Limb (tissue), 2 donors: ENCODE measurements around the gene CCDC71.
A peak's percentile ranks its signal among the peaks of the same experiment; 100 is the strongest.

ENCODE experiments used
- DNase-seq, 2 donors: peaks; one replicate each; pipeline ENCODE4 v3.0.0-alpha.2; 2016; ENCODE audit errors: extremely low spot score in 2 of 2

The CCDC71 gene

DNA sequence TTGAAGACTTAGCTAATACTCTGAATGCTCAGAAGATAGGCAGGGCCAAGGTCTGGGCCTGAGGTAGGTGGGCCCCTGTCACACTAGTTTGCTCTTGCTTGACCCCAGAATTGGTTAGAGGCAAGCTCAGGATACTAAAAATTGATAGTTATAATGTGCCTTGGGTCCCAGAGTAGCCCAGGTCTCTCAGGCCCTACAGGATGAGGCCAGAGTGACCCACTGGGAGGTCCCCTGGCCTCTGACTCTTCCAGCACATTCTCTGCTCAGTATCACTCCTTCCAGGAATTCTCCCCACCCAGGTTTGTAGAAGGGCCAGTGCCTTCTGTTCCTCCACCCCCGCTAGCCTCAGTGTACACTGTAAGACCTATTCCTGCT lies 4.6 kb upstream of the CCDC71 start:
- no peak for DNase-seq

DNA sequence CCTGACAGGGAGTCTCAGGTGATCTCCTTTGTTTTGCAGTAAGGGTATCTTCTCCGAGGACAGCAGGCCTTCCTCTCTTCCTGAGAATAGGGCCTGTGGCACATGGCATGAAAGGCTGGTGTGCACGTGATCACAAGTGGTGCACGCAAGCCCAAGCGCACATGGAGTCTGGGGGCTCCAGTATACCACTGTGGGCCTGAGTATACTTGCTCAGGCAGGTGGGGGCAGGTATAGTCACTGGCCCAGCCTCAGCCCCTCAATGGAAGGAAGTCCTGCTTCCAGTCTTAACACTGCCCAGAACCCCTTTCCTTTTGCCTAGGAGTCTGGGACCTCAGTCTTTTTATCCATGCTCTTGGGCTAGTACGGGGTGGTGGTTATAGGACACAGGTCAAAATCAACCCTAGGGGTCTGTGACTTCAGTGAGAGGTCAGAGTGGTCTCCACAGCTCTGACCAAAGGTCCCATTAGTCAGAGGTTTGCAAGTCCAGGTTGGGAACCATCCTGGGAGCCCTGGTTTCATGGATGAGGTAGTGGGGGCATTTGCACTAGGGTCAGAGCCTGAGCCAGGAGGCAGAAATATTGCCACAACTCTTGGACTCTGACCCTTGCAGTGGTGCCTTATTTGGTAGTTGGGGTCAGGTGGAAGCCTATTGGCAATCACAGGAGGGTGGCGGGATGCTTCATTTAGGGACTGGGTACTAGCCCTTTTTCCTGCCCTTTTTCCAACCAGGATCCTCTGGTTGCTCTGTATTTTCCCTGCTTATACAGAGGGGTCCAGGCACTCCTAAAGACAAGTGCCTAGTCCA lies 823 bp upstream of the CCDC71 start:
- no peak for DNase-seq

DNA sequence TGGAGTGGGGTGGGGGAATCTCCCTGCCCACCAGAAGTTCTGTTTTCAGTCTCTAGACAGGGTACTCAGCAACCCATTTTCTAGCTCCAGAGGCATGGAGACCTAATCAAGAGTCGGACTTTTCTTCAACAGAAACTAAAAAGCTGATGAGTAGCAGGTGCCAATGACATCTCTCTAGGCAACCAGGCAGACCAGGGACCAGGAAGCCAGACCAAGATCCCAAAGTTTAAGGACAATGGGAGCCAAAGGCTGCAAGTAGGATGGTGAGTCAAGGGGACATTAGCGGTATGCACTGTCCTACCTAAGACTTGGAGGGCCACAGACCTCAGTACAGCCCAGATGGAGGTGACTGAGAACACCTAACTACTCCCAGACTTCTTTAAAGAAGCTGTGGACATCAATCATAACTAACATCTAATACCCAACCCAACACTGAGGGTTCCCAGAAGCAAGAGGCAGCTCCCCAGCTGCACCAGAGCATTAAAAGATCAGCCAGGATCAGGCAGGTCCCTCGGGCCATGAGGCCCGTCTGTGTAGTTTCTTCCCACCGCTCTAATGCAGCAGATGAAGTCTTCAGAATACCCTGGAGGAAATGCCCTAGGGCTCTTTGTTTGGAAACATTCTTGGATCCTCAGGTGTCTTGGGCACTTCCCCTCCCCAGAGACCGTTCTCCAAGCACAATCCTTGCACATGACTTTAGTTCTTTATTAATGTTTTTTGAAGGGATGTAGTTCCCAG lies 979 bp downstream of the CCDC71 start:
- DNase-seq, result no peak

DNA sequence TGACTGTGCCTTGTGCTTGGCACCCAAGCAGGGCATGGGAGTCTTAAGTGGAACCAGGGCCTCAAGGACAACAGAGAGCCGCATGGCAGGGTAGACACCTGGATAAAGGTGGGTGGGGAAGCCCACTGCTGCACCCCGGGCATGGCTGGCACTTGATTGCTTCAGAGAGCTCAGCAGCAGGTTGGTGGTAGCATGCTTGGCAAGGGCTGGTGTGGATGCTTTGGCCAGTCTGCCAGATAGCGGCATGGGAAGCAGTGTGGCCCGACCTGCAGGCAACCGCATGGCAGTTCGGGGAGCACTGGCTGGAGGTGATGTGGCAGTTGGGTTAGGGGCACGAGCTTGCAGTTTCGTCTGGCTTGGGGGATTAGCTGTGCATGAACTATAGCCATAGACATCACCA lies 2.5 kb downstream of the CCDC71 start:
- DNase-seq, result no peak

DNA sequence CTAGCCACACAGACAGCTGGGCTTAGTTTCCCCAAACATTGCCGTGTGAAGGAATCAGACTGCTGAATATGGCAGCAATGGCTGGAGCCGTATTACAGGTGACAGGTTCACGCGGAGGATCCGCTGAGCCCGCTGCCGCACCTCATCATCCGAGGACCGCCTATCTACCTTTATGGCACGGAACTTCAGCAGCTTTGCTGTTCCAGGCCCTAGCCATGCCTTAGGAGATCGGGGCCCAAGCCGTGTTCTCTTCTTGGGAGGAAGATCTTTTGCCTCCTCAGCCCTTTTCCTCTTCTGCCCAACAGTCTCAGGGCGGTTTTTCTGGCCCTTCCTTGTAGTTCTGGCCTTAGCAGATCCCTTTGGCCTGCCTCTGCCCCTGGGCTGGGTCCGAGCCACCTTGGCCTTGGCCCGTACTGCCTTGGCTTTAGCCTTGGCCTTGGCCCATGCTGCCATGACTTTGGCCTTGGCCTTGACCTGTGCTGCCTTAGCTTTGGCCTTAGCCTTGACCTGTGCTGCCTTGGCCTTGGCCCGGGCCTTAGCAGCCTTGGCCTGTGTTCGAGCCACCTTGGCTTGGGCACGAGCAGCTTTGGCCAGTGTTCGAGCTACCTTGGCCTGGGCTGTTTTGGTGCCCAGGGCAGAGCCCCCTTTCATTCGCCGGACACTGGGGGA lies 3.2 kb downstream of the CCDC71 start:
- DNase-seq, result no peak

DNA sequence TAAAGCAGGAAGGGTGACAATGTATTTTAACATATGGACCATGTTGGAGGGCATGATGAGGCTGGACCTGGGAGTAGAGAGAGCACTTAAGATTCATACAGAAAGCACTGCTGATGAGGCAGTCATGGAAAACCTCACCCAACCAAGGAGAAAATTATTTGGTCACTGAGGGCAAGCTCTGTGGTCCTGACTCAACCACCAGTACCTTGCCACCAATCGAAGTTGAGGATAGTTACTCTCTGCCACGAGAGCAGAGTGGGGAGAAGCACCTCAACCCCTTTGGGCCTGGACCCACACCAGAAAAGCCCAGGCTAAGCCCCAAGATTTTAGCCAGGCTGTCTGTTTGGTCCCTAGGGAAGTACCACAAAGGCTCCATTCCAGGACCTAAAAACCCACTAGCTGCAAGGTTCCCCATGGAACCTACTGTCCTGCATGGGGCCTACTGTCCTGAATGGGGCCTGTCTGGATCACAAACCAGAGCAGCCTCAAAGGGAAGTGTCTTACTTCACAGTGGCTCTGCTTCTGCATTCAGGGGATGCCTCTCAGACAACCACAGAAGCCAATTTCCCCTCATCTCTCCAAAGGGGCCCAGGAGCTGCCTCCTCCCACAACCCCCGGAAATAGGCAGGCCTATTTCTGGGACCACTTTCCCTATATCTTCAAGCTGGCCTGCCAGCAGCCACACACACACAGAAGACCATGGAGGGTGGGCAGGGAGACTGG lies 4.2 kb downstream of the CCDC71 start:
- DNase-seq, result no peak

DNA sequence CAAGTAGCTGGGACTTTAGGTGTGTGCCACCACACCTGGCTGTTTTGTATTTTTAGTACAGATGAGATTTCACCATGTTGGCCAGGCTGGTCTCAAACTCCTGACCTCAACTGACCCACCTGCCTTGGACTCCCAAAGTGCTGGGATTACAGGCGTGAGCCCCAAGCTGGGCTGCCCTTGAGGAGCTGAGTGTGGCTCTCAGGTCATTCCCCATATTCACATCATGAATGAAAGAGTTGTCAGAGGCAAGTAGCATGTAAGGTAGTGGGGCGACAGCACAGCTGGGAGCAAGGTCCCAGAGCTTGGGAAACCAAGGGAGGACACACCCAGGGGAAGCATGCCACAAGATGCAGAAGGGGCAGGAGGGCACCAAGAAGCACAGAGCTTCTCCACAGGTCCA lies 4.9 kb downstream of the CCDC71 start:
- DNase-seq, result no peak

DNA sequence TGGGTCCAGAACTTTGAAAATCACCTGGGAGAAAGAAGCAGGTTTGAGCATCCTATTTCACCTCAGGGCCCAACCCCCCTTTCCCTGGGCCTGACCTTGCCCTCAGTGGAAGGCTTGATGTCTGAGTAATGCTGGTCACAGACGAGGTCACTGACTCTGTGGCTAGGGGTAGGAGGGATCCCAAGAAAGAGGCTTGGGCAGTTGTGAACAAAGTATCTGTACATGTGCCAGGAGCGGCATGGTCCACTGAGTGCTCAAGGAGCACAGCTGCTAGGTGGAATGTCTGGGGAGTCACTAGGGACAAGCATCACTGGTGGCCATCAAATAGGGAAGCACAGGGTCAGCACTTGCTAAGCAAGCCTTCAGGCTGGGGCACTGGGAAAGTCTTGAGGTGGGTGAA lies 7.3 kb downstream of the CCDC71 start:
- DNase-seq, result no peak

DNA sequence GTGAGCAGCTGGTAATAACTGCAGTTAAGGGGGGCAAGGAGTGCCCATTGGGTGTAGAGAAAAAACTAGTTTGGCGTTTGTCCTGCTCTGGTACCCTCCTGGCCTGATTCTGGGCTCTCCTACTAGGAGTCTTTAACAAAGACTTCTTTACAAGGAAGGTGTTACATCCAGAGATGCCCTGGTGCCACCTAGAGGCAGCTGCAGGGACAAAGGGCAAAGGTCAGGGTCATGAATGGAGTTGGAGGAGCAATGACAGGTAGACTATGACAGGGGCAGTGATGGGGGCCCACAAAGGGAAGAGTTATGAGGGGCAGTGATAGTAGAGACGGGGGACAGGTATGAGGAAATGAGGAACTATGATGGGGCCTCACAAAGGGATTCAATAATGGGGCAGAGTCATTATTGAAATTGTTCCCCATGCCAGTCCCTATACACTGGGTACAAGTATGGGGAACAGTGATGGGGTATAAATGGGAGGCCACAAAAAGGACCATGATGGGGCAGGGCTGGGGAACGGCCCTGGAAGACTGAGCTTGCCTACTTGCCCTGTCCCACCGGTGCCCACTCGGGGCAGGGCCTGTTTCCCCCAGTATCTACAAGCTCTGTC lies 7.9 kb downstream of the CCDC71 start:
- DNase-seq, result no peak

DNA sequence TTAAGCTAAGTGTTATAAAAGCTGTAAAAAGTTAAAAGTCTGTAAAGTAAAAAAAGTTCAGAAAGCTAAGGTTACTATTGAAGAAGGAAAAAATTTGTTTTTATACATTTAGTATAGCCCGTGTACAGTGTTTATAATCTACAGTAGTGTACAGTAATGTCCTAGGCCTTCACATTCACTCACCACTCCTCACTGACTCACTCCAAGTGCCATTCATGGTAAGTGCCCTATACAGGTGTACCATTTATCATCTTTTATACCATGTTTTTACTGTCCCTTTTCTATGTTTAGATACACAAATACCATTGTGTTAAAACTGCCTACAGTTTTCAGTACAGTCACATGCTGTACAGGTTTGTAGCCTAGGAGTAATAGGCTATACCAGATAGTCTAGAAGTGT lies 8.8 kb downstream of the CCDC71 start:
- no peak for DNase-seq

DNA sequence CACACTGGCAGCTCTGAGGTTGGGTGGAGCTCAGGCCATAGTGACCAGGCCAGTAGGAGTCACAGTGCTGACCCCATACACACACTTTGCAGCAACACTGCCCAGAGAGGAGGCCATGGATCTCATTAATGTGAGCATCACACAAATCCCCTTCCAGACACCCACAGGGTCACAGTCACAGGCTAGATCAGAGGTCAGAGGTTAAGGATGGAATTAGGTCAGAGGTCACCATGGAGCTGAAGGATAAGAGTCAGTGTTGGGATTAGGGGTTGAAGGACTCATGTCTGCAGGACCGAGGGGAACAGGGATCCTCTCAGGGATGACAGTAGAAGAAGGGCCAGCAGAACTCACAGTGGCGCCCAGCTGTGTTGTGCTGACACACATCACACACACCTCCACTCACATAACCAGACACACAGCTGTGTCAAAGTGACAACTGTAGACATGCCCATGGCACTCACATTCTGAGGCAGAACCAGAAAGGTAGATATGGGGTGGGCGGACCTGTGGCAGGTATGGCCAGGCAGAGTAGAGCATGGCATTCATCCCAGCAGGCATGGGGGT lies 12.7 kb downstream of the CCDC71 start:
- DNase-seq, result no peak

DNA sequence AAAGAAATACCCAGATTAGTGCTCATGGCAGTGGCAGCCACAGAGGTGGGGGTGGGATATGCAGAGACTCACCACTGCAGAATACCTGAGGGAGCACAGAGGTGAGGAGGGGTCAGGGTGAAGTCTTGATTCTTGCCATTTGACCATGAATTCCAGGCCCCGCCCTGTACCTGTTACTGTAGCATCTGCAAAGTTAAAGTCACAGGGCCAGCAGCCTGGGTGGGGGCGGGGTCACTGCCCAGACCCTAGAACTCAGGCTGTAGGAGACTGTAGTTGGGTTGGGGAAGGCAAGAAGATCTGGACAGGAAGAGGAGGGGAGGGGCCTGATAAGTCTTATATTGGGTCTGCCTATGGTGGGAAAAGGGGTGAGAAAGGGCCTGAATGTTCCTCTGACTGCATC lies 14.5 kb downstream of the CCDC71 start:
- DNase-seq, result no peak

DNA sequence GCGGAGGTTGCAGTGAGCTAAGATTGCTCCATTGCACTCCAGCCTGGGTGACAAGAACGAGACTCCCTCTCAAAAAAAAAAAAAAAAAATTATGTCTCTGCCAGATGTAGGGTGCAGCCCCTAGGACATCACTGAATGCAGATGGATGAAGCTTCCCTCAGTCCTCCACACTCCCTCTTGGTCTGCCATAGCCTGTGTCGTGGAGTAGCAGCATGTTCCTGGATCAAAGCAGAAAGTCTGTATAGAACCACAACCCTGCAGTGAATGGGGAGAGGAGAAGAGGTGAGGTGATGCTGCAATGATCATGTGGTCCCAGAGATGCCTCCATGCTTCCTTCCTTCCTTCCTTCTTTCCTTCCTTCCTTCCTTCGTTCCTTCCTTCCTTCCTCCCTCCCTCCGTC lies 18.0 kb downstream of the CCDC71 start:
- DNase-seq, result no peak

DNA sequence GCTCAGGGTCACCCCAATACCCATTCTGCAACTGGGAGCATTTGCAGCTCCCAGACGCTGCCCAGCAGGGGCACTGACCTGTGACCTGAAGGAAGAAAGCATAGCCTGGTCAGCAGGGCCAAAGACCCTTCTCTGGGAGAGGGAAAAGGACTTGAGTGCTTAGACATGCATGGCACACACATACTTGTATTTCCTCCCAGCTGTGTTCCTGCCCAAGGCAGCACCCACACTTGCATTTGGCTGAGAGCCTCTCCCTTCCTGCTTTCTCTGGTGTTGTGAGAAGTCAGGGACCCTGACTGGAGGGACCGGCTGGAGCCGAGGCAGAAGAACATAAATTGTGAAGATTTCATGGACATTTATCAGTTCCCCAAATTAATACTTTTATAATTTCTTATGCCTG lies 26.1 kb downstream of the CCDC71 start:
- DNase-seq, result no peak

DNA sequence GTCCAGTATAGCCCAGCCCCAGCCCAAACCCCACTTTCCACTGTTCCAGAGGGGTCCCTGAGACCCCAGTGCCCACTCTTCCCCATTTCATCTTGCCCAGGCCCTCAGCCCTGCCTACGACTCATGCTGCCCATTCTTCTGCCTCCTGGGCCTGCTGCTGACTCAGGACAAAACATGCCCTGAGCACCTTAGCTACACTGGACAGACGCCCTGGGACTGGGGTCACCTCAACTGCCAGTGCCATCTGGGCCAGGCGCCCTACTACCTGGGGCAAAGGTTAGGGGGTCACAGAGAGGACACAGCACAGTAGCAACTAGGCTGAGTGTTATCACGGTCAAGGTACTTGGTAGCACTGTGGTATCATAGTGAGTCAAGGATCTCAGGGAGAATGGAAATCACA lies 30.6 kb downstream of the CCDC71 start:
- DNase-seq, result no peak

DNA sequence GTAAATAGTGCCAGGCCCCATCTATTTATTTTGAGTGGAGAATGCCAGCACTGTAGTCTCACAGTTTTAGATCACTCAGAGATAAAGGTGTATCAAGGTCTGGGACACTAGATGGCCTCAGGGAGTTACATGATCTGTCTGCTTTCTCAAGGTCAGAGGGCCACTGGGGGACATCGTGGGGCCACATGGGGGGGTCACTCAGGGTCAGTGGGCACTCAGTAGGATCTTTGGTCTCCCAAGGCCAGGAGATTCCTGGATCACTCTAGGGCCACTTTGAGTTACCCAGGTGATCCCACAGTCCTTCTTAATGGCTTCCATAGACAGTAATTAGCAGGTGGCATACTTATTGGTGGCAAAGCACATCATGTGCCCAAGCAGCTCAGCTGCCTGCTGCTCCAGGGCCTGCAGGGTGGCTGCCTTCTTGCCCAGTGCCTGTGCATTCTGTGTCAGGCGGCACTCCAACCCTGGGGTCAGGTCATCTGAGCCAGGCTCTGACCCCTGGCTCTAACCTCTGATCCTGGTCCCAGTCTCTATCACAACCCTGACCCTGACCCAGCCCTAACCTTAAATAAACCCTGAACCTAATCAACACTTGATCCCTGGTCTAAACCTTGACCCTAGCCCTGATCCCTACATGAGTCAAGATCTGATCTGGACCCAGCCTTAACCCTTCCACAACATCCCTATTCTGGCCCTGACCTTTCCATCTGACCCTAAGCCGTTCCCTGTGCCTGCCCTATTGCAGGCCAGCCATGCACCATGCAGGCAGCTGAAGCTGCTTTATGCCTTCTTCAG lies 31.5 kb downstream of the CCDC71 start:
- no peak for DNase-seq

DNA sequence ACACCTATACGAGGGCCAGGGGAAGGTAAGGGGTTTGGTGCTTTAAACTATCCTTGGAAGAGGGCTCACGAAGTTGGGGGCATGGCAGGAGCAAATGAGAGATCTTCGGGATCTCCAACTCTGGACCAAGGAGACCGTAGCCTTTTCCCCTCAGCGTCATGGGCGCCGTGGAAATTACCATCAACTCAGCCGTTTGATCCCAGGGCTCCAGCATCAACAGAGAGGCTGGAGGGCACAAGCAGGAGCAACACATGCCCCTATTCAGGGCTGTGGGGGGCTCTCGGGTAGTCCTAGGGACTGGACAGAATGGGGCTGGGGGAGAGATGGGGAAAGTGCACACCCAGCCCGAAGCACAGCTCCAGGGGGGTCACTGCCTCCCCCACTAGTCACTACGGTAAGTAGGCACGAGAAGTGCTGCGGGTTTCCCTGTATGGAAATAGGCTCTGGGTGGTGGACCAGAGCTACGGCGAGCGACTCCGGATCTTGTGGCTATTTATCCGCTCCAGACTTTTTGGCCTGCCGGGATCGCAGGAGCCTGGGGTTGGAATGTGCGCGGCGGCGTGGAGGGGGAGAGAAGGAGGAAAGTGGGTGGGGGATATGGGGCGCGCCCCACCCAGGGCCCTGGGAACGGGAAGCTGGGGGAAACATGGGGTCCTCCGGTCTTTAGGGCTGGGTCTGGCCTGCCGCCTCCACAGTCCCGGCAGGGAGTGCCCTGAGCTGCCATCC lies 32.7 kb downstream of the CCDC71 start:
- peak; percentile 91 to 92 for DNase-seq

DNA sequence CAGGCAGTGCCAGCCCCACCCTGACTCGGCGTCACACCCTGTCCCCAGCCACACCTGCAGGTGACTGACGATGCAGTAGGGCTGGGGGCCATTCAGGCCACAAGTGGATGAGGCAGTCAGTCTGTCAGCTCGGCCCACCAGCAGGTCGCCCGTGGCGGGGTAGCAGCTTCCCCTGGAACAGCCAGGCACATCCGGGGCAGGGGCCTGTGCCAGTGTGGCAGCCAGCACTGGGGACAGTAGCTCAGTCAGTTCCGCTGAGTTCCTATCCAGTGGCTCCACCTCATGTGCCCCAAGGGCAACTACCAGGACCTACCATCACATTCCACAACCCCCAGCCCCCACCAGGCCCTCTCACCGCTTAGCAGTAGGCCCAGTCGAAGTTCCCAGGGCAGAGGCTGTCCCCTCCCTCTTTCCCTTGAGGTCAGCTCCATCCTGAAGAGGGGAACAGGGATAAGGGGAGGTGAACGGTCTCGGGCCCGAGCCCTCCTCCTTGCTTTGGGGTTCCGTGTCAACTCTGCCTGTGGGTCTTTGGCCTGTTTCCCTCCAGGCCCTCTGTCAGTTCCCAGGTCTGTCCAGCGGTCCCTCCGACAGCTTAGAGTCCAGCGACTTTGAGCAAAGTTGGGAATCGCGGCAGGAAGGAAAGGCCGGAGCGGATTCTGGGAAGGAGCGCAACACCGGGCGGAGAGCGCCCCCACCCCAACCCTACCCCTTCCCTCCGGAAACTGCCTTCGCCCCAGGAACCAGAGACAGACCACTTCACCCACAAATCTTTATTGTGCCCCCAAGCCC lies 33.5 kb downstream of the CCDC71 start, which contains the start of gene LAMB2:
LAMB2 (minus strand) TSS at position 614 of the 789 bp plus-strand sequence; CDS start at position 431, 183 bp downstream.
- peak; percentile 73 to 84 for DNase-seq

DNA sequence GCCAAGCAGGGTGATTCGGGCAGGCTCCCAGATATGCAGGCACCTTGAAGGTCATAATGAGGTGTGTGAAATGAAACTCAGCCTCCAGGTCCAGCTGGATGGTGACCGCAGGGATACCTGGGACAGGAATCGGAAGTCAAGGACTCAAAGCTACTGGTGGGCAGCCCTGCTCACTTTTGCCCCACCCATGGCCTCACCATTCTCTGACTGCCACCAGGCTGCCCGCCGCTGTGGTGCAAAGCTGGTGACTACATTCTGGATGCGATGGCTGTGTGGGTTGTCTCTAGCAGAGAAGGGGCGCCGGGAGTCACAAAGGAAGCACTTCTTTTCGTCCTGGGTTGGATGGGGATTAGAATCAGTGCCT lies 34.1 kb downstream of the CCDC71 start:
- no peak for DNase-seq
